GM19239 (cell line): ENCODE data around the gene GTF2F2.

Source experiments
- DNase-seq: peaks from one replicate; pipeline ENCODE4 v3.0.0; 2011; ENCODE audit warnings: low spot score; ENCODE audit not compliant: insufficient read length
- FAIRE-seq: peaks from 2 replicates; lab custom pipeline; 2011; peaks lifted over from hg19 to GRCh38; lab: Jason Lieb, UNC

The GTF2F2 gene

GRCh38 chr13:45120967-45121831, 889 bp downstream of the GTF2F2 start:
- no peak for DNase-seq
- FAIRE-seq: peak; percentile 75

- DNase-seq: no peak
- FAIRE-seq: no peak
These were observed 2.6 kb downstream of the GTF2F2 start for GRCh38 chr13:45122941-45123340.

- FAIRE-seq (peak; percentile 72), DNase-seq (peak; percentile 30)
These were observed 12.2 kb downstream of the GTF2F2 start for GRCh38 chr13:45132369-45133064.

- no peak for FAIRE-seq
- DNase-seq: no peak
These were observed 13.2 kb downstream of the GTF2F2 start for GRCh38 chr13:45133396-45134118.

- FAIRE-seq (no peak), DNase-seq (no peak)
These were observed 16.6 kb downstream of the GTF2F2 start for GRCh38 chr13:45136741-45137504.

GRCh38 chr13:45137526-45137925, 17.2 kb downstream of the GTF2F2 start:
- DNase-seq (no peak), FAIRE-seq (no peak)

- FAIRE-seq (no peak), DNase-seq (no peak)
These were observed 18.0 kb downstream of the GTF2F2 start for GRCh38 chr13:45138282-45138681.

- FAIRE-seq (no peak), DNase-seq (no peak)
These were observed 21.1 kb downstream of the GTF2F2 start for GRCh38 chr13:45141369-45141768.

GRCh38 chr13:45142440-45143345, 22.4 kb downstream of the GTF2F2 start:
- FAIRE-seq: no peak
- DNase-seq: no peak

GRCh38 chr13:45143346-45143751, 23.0 kb downstream of the GTF2F2 start:
- no peak for DNase-seq
- no peak for FAIRE-seq

- DNase-seq (no peak), FAIRE-seq (no peak)
These were observed 29.7 kb downstream of the GTF2F2 start for GRCh38 chr13:45149964-45150363.

- DNase-seq (no peak), FAIRE-seq (peak; percentile 88)
These were observed 36.5 kb downstream of the GTF2F2 start for GRCh38 chr13:45156565-45157361.

GRCh38 chr13:45162194-45162593, 41.9 kb downstream of the GTF2F2 start:
- FAIRE-seq (no peak), DNase-seq (no peak)

GRCh38 chr13:45162821-45163220, 42.5 kb downstream of the GTF2F2 start:
- DNase-seq: no peak
- no peak for FAIRE-seq

GRCh38 chr13:45166858-45167257, 46.5 kb downstream of the GTF2F2 start:
- no peak for DNase-seq
- no peak for FAIRE-seq

GRCh38 chr13:45167611-45168554, 47.6 kb downstream of the GTF2F2 start:
- DNase-seq (no peak), FAIRE-seq (no peak)

GRCh38 chr13:45168555-45168930, 48.2 kb downstream of the GTF2F2 start:
- DNase-seq (no peak), FAIRE-seq (no peak)
